ENCODE data around the gene CARS1. TPM values are rescaled to one million over a fixed set of nuclear protein-coding genes. Genes with fewer than 3 reads are reported as not detected.

Gene CARS1
- total and polyA plus RNA-seq, 9 of the 15 experiments (the other 6 are each of a cell fraction or from before 2014, with no cell fraction given): 14.4 to 106 (median 73.6) TPM

DNA sequence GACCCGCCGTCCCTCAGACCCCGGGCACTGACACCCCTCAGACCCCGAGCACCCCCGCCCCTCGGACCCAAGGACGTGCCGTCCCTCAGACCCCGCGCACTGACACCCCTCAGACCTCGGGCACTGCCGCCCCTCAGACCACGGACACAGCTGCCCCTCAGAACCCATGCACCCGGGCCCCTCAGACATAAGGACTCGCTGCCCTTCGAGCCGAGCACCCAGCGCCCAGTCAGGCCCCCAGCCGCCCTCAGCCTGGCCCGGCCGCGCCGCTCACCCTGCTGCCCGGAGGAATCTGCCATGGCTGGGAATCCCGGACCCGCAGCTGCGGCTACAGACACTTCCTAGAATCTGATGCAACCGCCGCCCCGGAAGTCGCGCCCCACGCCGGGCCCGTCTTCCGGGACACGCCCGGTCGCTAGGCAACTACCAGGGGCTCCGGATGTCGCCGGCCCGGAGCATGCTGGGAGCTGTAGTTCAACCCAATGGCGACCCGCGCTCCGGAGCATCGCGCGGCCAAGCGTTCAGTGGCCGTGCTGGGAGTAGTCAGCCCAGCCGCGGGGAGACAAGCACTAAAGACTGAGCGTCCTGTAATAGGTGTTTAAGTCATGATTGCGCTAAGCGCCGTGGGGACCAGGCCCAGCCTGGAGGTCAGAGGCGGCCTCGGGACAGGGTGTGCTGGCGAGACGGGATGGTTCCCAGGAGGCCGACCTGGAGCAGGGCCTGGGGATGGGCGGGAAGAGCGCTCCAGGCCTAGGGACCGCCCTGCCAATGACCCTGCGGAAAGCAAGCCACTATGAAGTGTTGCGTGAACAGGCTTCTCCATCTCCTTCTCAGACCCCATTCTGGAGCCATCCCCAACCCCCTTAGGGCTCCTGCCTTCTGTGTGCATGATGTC is at the start of gene CARS1 (continued):
- TF ChIP-seq, protein P1, sequence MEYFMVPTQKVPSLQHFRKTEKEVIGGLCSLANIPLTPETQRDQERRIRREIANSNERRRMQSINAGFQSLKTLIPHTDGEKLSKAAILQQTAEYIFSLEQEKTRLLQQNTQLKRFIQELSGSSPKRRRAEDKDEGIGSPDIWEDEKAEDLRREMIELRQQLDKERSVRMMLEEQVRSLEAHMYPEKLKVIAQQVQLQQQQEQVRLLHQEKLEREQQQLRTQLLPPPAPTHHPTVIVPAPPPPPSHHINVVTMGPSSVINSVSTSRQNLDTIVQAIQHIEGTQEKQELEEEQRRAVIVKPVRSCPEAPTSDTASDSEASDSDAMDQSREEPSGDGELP (CRISPR knock-in tag; IDR thresholded peaks at IDR 0.05; ENCODE audit: borderline replicate concordance): peak; percentile 96
- no peak for TF ChIP-seq RBM39 (optimal IDR thresholded peaks at IDR 0.05; ENCODE audit: low read depth, low read length)
- TF ChIP-seq E2F5 (CRISPR knock-in tag; IDR thresholded peaks at IDR 0.05): no peak
- TF ChIP-seq ZNF644 (tag; IDR thresholded peaks at IDR 0.05; ENCODE audit: low read depth): no peak
- TF ChIP-seq FUS (optimal IDR thresholded peaks at IDR 0.05; ENCODE audit: low read depth, low read length): no peak
- no peak for TF ChIP-seq ZNF41 (CRISPR knock-in tag; conservative IDR thresholded peaks at IDR 0.05)
- TF ChIP-seq TEAD1 (CRISPR knock-in tag; IDR thresholded peaks at IDR 0.05): 0 out of 4 replicates have a peak, but pooled peaks of 1 of the 2 experiments have one; percentile 41
- TF ChIP-seq MTA3 (IDR thresholded peaks at IDR 0.05; ENCODE audit: borderline replicate concordance): 0 out of 2 replicates have a peak, but pooled peaks have one; percentile 53
- TF ChIP-seq, protein P2, sequence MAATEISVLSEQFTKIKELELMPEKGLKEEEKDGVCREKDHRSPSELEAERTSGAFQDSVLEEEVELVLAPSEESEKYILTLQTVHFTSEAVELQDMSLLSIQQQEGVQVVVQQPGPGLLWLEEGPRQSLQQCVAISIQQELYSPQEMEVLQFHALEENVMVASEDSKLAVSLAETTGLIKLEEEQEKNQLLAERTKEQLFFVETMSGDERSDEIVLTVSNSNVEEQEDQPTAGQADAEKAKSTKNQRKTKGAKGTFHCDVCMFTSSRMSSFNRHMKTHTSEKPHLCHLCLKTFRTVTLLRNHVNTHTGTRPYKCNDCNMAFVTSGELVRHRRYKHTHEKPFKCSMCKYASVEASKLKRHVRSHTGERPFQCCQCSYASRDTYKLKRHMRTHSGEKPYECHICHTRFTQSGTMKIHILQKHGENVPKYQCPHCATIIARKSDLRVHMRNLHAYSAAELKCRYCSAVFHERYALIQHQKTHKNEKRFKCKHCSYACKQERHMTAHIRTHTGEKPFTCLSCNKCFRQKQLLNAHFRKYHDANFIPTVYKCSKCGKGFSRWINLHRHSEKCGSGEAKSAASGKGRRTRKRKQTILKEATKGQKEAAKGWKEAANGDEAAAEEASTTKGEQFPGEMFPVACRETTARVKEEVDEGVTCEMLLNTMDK (IDR thresholded peaks at IDR 0.05; ENCODE audit: borderline replicate concordance, insufficient read depth, low read depth, low read length, poor library complexity, severe bottlenecking): no peak
- TF ChIP-seq ZNF282 (CRISPR knock-in tag; IDR thresholded peaks at IDR 0.05): 0 out of 2 replicates have a peak, but pooled peaks have one; percentile 55
- TF ChIP-seq ZNF445 (CRISPR knock-in tag; IDR thresholded peaks at IDR 0.05; ENCODE audit: low read depth): no peak
- TF ChIP-seq ZFPM2 (CRISPR knock-in tag; IDR thresholded peaks at IDR 0.05): no peak
- TF ChIP-seq ZNF696 (CRISPR knock-in tag; conservative IDR thresholded peaks at IDR 0.05): no peak
- peak; percentile 32 for TF ChIP-seq CCNT2 (IDR thresholded peaks at IDR 0.05; ENCODE audit: borderline replicate concordance, extremely low read depth, insufficient read length, low read depth, low read length)
- TF ChIP-seq, protein P3, sequence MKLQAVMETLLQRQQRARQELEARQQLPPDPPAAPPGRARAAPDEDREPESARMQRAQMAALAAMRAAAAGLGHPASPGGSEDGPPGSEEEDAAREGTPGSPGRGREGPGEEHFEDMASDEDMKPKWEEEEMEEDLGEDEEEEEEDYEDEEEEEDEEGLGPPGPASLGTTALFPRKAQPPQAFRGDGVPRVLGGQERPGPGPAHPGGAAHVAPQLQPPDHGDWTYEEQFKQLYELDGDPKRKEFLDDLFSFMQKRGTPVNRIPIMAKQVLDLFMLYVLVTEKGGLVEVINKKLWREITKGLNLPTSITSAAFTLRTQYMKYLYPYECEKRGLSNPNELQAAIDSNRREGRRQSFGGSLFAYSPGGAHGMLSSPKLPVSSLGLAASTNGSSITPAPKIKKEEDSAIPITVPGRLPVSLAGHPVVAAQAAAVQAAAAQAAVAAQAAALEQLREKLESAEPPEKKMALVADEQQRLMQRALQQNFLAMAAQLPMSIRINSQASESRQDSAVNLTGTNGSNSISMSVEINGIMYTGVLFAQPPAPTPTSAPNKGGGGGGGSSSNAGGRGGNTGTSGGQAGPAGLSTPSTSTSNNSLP (IDR thresholded peaks at IDR 0.05; ENCODE audit: borderline replicate concordance, low read depth, low read length): no peak
- TF ChIP-seq TCF15 (CRISPR knock-in tag; IDR thresholded peaks at IDR 0.05): no peak
- peak; percentile 98 for TF ChIP-seq MYC (IDR thresholded peaks at IDR 0.05; ENCODE audit: low read depth, low read length)
- TF ChIP-seq MYC (CRISPR knock-in tag; IDR thresholded peaks at IDR 0.05; ENCODE audit: borderline replicate concordance, low read depth): peak; percentile 26; the same call in 1 of the 2 replicates
